Measurements from ENCODE around the gene COX10. TPM values are rescaled to one million over a fixed set of nuclear protein-coding genes. Genes with fewer than 3 reads are reported as not detected.
"Not testable (repeated sequence)": the region's sequence is repeated elsewhere in the genome, so short reads cannot be mapped to it uniquely, and the experiment has no call there.

The COX10 gene
- total RNA-seq, 2 experiments from 2014 or later = 24.0 to 29.6 TPM

GRCh38 chr17:14138649-14139048, 69.3 kb downstream of the COX10 start:
- CTCF ChIA-PET = no interaction called here

GRCh38 chr17:14143688-14144087, 74.4 kb downstream of the COX10 start:
- POLR2A ChIA-PET = no interaction called here
- H3K27ac Mint-ChIP-seq = no peak overlapping the region
- no peaks in the 10 kb centered on the region for H3K27me3 Mint-ChIP-seq
- CTCF ChIA-PET = no interaction called here
- peaks cover 11% of the 10 kb centered on the region for H3K9me3 Mint-ChIP-seq
- DNase-seq = no peak
- H3K4me3 Mint-ChIP-seq = no peak overlapping the region
- H3K36me3 Mint-ChIP-seq (ENCODE audit: low read depth) = peaks cover 18% of the 10 kb centered on the region
- H3K4me1 Mint-ChIP-seq = no peaks in the 10 kb centered on the region

More at GRCh38 chr17:14138649-14139048, 69.3 kb downstream of the COX10 start:
- no peaks in the 10 kb centered on the region for H3K9me3 Mint-ChIP-seq
- no peak for DNase-seq
- H3K27ac Mint-ChIP-seq = no peak overlapping the region
- H3K27me3 Mint-ChIP-seq = no peaks in the 10 kb centered on the region
- no peaks in the 10 kb centered on the region for H3K36me3 Mint-ChIP-seq (ENCODE audit: low read depth)
- POLR2A ChIA-PET = no interaction called here
- H3K4me1 Mint-ChIP-seq = peaks cover 2% of the 10 kb centered on the region
- no peak overlapping the region for H3K4me3 Mint-ChIP-seq

GRCh38 chr17:14144508-14144907, 75.2 kb downstream of the COX10 start:
- peaks cover 18% of the 10 kb centered on the region for H3K36me3 Mint-ChIP-seq (ENCODE audit: low read depth)
- H3K27me3 Mint-ChIP-seq = no peaks in the 10 kb centered on the region
- POLR2A ChIA-PET = no interaction called here
- H3K4me3 Mint-ChIP-seq = no peak overlapping the region
- peaks cover 11% of the 10 kb centered on the region for H3K9me3 Mint-ChIP-seq
- H3K4me1 Mint-ChIP-seq = no peaks in the 10 kb centered on the region
- CTCF ChIA-PET = no interaction called here
- no peak for DNase-seq
- H3K27ac Mint-ChIP-seq = no peak overlapping the region

- H3K4me1 Mint-ChIP-seq = peaks cover 4% of the 10 kb centered on the region
- DNase-seq = no peak
- no peak overlapping the region for H3K27ac Mint-ChIP-seq
- H3K36me3 Mint-ChIP-seq (ENCODE audit: low read depth) = peaks cover 35% of the 10 kb centered on the region
- ChIA-PET CTCF (no interaction called here), POLR2A (no interaction called here)
- no peak overlapping the region for H3K4me3 Mint-ChIP-seq
- H3K27me3 Mint-ChIP-seq = no peaks in the 10 kb centered on the region
- peaks cover 14% of the 10 kb centered on the region for H3K9me3 Mint-ChIP-seq
Measured at GRCh38 chr17:14149751-14150150, 80.4 kb downstream of the COX10 start.

GRCh38 chr17:14150619-14151018, 81.3 kb downstream of the COX10 start:
- Mint-ChIP-seq H3K4me3 (no peak overlapping the region), H3K4me1 (peaks cover 4% of the 10 kb centered on the region), H3K27me3 (no peaks in the 10 kb centered on the region), H3K36me3 (ENCODE audit: low read depth) (peaks cover 33% of the 10 kb centered on the region), H3K27ac (no peak overlapping the region), H3K9me3 (peaks cover 13% of the 10 kb centered on the region)
- ChIA-PET POLR2A (no interaction called here), CTCF (no interaction called here)
- no peak for DNase-seq

GRCh38 chr17:14152721-14153120, 83.4 kb downstream of the COX10 start:
- no peak overlapping the region for H3K27ac Mint-ChIP-seq
- no peaks in the 10 kb centered on the region for H3K27me3 Mint-ChIP-seq
- H3K36me3 Mint-ChIP-seq (ENCODE audit: low read depth) = peaks cover 33% of the 10 kb centered on the region
- H3K4me3 Mint-ChIP-seq = no peak overlapping the region
- POLR2A ChIA-PET = no interaction called here
- H3K9me3 Mint-ChIP-seq = peaks cover 11% of the 10 kb centered on the region
- peaks cover 11% of the 10 kb centered on the region for H3K4me1 Mint-ChIP-seq
- CTCF ChIA-PET = no interaction called here
- no peak for DNase-seq

GRCh38 chr17:14153374-14153773, 84.1 kb downstream of the COX10 start:
- POLR2A ChIA-PET = no interaction called here
- CTCF ChIA-PET = no interaction called here
- peaks cover 11% of the 10 kb centered on the region for H3K4me1 Mint-ChIP-seq

GRCh38 chr17:14156689-14157088, 87.4 kb downstream of the COX10 start:
- no peak overlapping the region for H3K4me3 Mint-ChIP-seq
- no peaks in the 10 kb centered on the region for H3K27me3 Mint-ChIP-seq
- H3K9me3 Mint-ChIP-seq = peaks cover 11% of the 10 kb centered on the region
- ChIA-PET POLR2A (no interaction called here), CTCF (interaction anchor here (1.4 kb wide), 1 partner anchor 145 kb away, joined by 3 read pairs; no protein-coding TSS in a partner anchor)
- peaks cover 13% of the 10 kb centered on the region for H3K4me1 Mint-ChIP-seq
- no peak overlapping the region for H3K27ac Mint-ChIP-seq
- peaks cover 40% of the 10 kb centered on the region for H3K36me3 Mint-ChIP-seq (ENCODE audit: low read depth)
- DNase-seq = no peak

More at GRCh38 chr17:14153374-14153773, 84.1 kb downstream of the COX10 start:
- Mint-ChIP-seq H3K4me3 (no peak overlapping the region), H3K27me3 (no peaks in the 10 kb centered on the region), H3K36me3 (ENCODE audit: low read depth) (peaks cover 33% of the 10 kb centered on the region), H3K27ac (no peak overlapping the region), H3K9me3 (peaks cover 11% of the 10 kb centered on the region)
- no peak for DNase-seq

- peaks cover 8% of the 10 kb centered on the region for H3K4me1 Mint-ChIP-seq
- no peaks in the 10 kb centered on the region for H3K27me3 Mint-ChIP-seq
- DNase-seq = no peak
- peaks cover 11% of the 10 kb centered on the region for H3K9me3 Mint-ChIP-seq
- no peak overlapping the region for H3K27ac Mint-ChIP-seq
- H3K4me3 Mint-ChIP-seq = no peak overlapping the region
- ChIA-PET CTCF (interaction anchor here (0.5 to 1.4 kb wide), 2 partner anchors 144 to 218 kb away, joined by 3 read pairs; no protein-coding TSS in a partner anchor), POLR2A (no interaction called here)
- peaks cover 34% of the 10 kb centered on the region for H3K36me3 Mint-ChIP-seq (ENCODE audit: low read depth)
Measured at GRCh38 chr17:14157822-14158221, 88.5 kb downstream of the COX10 start.

GRCh38 chr17:14158707-14159106, 89.4 kb downstream of the COX10 start:
- POLR2A ChIA-PET = interaction anchor here (0.6 kb wide), 1 partner anchor 25 kb away, joined by 4 read pairs; no protein-coding TSS in a partner anchor
- H3K27me3 Mint-ChIP-seq = no peaks in the 10 kb centered on the region

GRCh38 chr17:14161419-14161818, 92.1 kb downstream of the COX10 start:
- POLR2A ChIA-PET = no interaction called here
- Mint-ChIP-seq H3K9me3 (peaks cover 2% of the 10 kb centered on the region), H3K36me3 (ENCODE audit: low read depth) (peaks cover 35% of the 10 kb centered on the region), H3K27me3 (no peaks in the 10 kb centered on the region), H3K27ac (peak overlapping the region; percentile 68), H3K4me1 (peaks cover 16% of the 10 kb centered on the region), H3K4me3 (no peak overlapping the region)
- CTCF ChIA-PET = interaction anchor here (0.7 kb wide), 1 partner anchor 15 kb away, joined by 3 read pairs; no protein-coding TSS in a partner anchor
- DNase-seq = no peak

More at GRCh38 chr17:14158707-14159106, 89.4 kb downstream of the COX10 start:
- H3K4me1 Mint-ChIP-seq = peaks cover 8% of the 10 kb centered on the region
- H3K36me3 Mint-ChIP-seq (ENCODE audit: low read depth) = peaks cover 35% of the 10 kb centered on the region
- no peak overlapping the region for H3K4me3 Mint-ChIP-seq
- H3K9me3 Mint-ChIP-seq = peaks cover 7% of the 10 kb centered on the region
- H3K27ac Mint-ChIP-seq = no peak overlapping the region
- no peak for DNase-seq
- CTCF ChIA-PET = no interaction called here

- peaks cover 13% of the 10 kb centered on the region for H3K4me1 Mint-ChIP-seq
- peaks cover 64% of the 10 kb centered on the region for H3K36me3 Mint-ChIP-seq (ENCODE audit: low read depth)
- DNase-seq = no peak
- no peak overlapping the region for H3K4me3 Mint-ChIP-seq
- ChIA-PET CTCF (interaction anchor here (1.4 kb wide), 1 partner anchor 135 kb away, joined by 4 read pairs; the partner anchor contains the start of gene HS3ST3B1), POLR2A (no interaction called here)
- peak overlapping the region; percentile 55 for H3K27ac Mint-ChIP-seq
- peaks cover 26% of the 10 kb centered on the region for H3K9me3 Mint-ChIP-seq
- no peaks in the 10 kb centered on the region for H3K27me3 Mint-ChIP-seq
Measured at GRCh38 chr17:14165616-14166015, 96.3 kb downstream of the COX10 start.

GRCh38 chr17:14167831-14168230, 98.5 kb downstream of the COX10 start:
- peaks cover 29% of the 10 kb centered on the region for H3K9me3 Mint-ChIP-seq
- CTCF ChIA-PET, H3K27me3 Mint-ChIP-seq, H3K27ac Mint-ChIP-seq, POLR2A ChIA-PET, H3K4me3 Mint-ChIP-seq, DNase-seq: not testable (repeated sequence)
- H3K36me3 Mint-ChIP-seq (ENCODE audit: low read depth) = peaks cover 57% of the 10 kb centered on the region
- peaks cover 11% of the 10 kb centered on the region for H3K4me1 Mint-ChIP-seq

- peaks cover 11% of the 10 kb centered on the region for H3K4me1 Mint-ChIP-seq
- H3K36me3 Mint-ChIP-seq (ENCODE audit: low read depth) = peaks cover 52% of the 10 kb centered on the region
- no peaks in the 10 kb centered on the region for H3K27me3 Mint-ChIP-seq
- POLR2A ChIA-PET = no interaction called here
- no peak overlapping the region for H3K27ac Mint-ChIP-seq
- CTCF ChIA-PET = no interaction called here
- no peak for DNase-seq
- peaks cover 29% of the 10 kb centered on the region for H3K9me3 Mint-ChIP-seq
- H3K4me3 Mint-ChIP-seq = no peak overlapping the region
Measured at GRCh38 chr17:14168582-14168981, 99.3 kb downstream of the COX10 start.
